GM19452 (cell line): Measurements from ENCODE around the gene WNT7A.
"Not testable (repeated sequence)": the region's sequence is repeated elsewhere in the genome, so short reads cannot be mapped to it uniquely, and the experiment has no call there.

Source experiments
- ATAC-seq: cut with Tn5 transposase; IDR thresholded peaks from one replicate; pipeline ENCODE4 v1.9.1; 2021; ENCODE audit not compliant: unreplicated experiment

Gene WNT7A

DNA sequence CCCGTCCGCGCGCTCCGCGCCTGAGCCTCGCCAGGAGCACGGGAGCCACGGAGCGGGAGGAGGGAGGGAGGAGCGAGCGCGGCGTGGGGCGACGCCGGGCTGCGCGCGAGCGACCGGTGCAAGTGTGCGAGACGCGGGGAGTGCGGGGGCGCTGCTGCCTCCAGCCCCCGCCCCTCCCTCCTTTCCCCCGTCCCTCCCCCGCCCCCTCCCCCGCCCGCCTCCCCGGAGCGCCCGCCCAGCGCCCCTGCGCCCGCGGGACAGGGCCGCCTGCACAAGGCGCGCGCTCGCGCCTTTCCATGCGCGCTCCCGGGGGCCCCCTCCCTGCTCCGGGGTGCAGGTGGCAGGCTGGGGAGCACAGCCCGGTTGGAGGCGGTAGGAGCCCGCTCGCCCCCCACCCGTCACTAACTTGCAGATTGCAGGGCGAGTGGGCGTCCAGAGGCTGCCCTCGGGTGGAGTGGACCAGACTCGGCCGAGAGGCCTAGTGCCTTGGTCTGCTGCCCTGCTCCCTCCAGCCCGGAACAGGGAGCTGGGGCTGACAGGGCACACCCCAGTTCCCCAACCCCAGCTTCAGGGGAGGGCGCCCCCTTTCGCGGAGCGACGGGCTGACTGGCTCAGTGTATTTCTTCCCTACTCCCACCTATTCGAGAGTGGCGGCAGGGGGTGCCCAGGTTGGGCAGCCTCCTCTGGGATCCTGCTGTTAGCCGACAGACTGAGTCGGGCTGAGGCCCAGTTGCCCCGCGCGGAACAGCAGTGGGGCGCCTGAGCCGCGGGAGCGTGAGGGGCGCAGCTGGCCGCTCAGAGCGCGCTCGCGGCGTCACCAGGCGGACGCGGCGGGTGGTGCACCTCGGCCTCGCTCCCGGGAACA lies at the start of gene WNT7A:
WNT7A (minus strand) TSS at position 126 of the 865 bp plus-strand sequence. CDS start 255 bp downstream, outside the sequence.
- ATAC-seq: no peak

DNA sequence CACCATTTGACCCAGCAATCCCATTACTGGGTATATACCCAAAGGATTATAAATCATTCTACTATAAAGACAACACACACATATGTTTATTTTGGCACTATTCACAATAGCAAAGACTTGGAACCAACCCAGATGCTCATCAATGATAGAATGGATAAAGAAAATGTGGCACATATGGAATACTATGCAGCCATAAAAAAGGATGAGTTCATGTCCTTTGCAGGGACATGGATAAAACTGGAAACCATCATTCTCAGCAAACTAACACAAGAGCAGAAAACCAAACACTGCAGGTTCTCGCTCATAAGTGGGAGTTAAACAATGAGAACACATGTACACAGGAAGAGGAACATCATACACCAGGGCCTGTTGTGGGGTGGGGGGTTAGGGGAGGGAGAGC lies 48.9 kb upstream of the WNT7A start:
- ATAC-seq: not testable (repeated sequence)

GRCh38 chr3:13927295-13927694 lies 47.4 kb upstream of the WNT7A start:
- no peak for ATAC-seq

GRCh38 chr3:13916375-13916774 lies 36.5 kb upstream of the WNT7A start:
- ATAC-seq: no peak

GRCh38 chr3:13902648-13903238 lies 22.9 kb upstream of the WNT7A start:
- no peak for ATAC-seq

DNA sequence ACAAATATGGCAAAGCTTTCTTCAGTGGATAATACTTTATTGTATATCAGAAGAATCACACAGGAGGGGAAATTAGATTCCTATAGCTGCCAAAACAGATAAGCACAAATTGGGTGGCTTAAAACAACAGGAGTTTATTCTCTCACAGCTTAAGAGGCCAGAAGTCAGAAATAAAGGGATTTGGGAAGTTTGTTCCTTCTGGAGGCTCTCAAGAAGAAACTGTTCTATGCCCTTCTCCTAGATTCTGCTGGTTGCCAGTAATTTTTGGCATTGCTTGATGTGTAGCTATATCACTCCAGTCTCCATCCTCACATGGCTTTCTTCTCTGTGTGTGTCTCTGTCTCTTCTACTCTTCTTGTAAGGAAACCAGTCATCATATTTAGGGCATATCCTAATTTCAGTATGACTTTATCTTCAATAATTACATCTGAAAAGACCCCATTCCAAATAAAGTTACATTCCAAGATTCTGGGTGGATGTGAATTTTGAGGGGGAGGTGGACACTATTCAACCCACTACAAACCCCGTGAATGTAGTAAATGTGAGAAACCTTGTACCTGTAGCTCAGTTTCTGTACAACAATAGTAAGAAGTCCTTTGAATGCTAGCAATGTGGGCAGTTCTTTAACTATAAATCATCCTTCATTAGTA lies 22.2 kb upstream of the WNT7A start:
- no peak for ATAC-seq

DNA sequence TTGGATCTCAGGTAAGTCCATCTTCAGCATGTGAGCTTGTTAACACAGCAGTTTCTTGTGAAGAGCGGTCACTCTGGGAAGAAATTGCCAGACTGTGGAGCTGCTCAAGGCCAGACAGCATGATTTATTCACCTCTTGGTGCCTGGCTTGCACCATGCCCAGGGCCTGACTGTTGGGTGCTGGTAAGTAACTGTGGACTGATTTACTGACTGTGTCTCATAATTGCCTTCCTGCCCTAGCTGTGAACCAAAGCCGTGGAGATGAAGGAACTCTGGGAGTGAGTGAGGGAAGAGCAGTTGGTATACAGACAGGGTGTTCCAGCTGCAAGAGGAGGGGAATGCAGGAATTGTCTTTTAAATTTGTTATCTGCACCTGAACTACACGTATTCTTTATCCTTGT lies 18.5 kb upstream of the WNT7A start:
- ATAC-seq: no peak

- ATAC-seq: no peak
Measured at GRCh38 chr3:13896473-13897154, 16.7 kb upstream of the WNT7A start.

- peak; percentile 96 for ATAC-seq
Measured at GRCh38 chr3:13895155-13896105, 15.6 kb upstream of the WNT7A start.

DNA sequence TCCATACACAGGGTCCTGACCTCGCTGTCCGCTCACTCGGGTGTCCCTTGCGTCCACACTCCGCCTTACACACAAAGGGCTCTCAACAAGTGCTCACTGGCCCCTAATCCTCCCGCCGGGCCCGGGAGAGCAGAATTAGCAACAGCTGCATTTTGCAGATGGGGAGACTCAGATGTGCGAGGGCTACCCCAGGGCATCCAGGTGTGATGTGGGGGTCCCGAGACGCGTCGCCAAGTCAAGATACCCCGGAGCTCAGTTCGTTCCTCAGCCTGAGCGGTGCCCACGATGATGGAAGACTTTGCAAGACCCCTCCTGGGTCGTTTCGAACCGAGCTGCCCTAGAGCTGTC lies 14.9 kb upstream of the WNT7A start:
- ATAC-seq: no peak

GRCh38 chr3:13894096-13894806 lies 14.4 kb upstream of the WNT7A start:
- ATAC-seq: no peak

DNA sequence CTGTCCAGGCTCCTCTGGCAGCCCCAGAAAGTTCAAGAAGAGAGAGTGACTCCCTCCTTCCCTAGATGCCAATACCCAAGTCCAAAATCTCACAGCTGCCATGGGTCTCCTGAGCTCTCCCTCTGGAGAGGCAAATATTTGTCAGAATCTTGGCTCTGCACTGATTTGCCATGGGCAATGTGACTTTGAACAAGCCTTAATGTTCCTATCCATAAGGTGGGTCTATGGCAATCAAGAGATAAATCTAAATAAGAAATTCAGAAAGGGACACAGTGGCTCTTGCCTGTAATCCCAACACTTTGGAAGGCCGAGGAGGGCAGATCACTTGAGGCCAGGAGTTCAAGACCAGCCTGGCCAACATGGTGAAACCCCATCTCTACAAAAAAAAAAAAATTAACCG lies 12.4 kb upstream of the WNT7A start:
- no peak for ATAC-seq

GRCh38 chr3:13891492-13892073 lies 11.7 kb upstream of the WNT7A start:
- no peak for ATAC-seq

- no peak for ATAC-seq
Measured at GRCh38 chr3:13891017-13891392, 11.1 kb upstream of the WNT7A start.

GRCh38 chr3:13890377-13891016 lies 10.6 kb upstream of the WNT7A start:
- no peak for ATAC-seq

DNA sequence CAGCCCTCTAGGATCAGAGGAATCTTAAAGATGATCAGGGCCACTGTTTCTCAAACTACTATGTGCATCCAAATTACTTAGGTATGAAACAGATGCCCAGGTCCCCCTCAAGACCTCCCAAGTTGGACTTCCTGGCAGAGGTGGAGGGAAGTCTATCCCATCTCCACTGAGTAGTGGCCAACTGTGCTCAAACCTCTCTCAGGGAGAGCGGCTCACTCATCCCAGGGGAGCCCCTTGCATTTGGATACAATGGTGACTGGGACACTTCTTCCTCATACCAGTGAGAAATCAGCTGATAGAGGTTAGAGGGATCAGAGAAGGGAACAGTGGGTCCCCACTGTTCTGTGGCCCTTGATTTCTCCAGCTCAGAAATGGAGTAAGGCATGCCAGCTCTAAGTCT lies 8.7 kb upstream of the WNT7A start:
- no peak for ATAC-seq

DNA sequence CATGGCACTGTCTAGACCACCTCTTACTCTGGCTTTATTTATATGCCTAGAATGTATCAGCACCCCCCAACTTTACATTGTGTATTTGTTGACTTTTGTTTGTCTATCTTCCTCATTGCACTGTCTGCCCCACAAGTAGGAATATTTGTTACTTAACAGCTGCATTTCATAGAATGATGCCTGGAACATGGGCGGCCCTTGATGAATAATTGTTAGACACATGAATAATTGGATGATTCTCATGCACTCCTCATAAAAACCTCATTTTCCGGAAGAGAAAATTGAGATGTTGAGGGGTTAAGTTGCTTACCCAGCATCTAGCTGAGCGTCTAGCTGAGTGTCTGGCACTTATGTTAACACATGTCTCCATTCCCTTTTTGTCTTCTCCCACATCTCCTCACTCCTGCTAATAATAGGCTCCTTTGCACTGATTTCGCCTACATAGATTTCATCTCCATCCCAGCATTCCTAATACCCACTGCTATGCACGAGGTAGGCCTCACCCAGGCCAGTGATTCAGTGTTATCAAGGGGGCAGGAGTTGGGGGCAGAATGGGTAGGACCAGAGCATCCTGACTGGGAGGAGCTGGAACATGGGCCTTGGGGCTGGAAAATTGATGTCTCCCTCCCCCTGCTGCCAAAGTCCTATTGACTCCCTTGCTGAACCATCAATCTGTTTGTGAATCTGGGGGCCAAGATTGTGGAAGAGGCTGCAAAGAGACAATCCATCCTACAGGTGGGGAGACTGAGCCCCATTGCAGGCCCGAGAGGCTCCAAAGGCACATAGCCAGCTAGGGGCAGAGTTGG lies 7.8 kb upstream of the WNT7A start:
- no peak for ATAC-seq

GRCh38 chr3:13886593-13887129 lies 6.8 kb upstream of the WNT7A start:
- no peak for ATAC-seq
